H9 (cell line): ENCODE data around the gene PCGF3. TPM values are rescaled to one million over a fixed set of nuclear protein-coding genes. Genes with fewer than 3 reads are reported as not detected.
"Not testable (repeated sequence)": the region's sequence is repeated elsewhere in the genome, so short reads cannot be mapped to it uniquely, and the experiment has no call there.

Source experiments
- DNase-seq: peaks from one replicate; pipeline ENCODE4 v3.0.0-alpha.2; 2017
- H2AFZ ChIP-seq: one replicate; pipeline ENCODE4 v1.6.1; 2013; ENCODE audit warnings: mild to moderate bottlenecking, low read length, control low read depth, moderate library complexity
- H2AK5ac ChIP-seq: 2 replicates; pipeline ENCODE4 v1.6.1; 2013; ENCODE audit warnings: low read length, control low read depth, mixed read lengths; ENCODE audit not compliant: insufficient read length
- H2BK120ac ChIP-seq: one replicate; pipeline ENCODE4 v1.6.1; 2013; ENCODE audit warnings: low read depth, mild to moderate bottlenecking, low read length, control low read depth, inconsistent platforms; ENCODE audit not compliant: poor library complexity, severe bottlenecking
- H2BK12ac ChIP-seq: 2 replicates; pipeline ENCODE4 v1.6.1; 2013; ENCODE audit warnings: low read length, control low read depth, mixed read lengths, low read depth; ENCODE audit not compliant: insufficient read length
- H2BK15ac ChIP-seq: 2 replicates; pipeline ENCODE4 v1.6.1; 2013; ENCODE audit warnings: low read depth, low read length, control low read depth
- H2BK20ac ChIP-seq: one replicate; pipeline ENCODE4 v1.6.1; 2013; ENCODE audit warnings: low read depth, mild to moderate bottlenecking, low read length, control low read depth, inconsistent platforms; ENCODE audit not compliant: poor library complexity, severe bottlenecking
- H2BK5ac ChIP-seq: 2 replicates; pipeline ENCODE4 v1.6.1; 2013; ENCODE audit warnings: low read length, control low read depth, mixed read lengths; ENCODE audit not compliant: insufficient read length
- H3K14ac ChIP-seq: 2 replicates; pipeline ENCODE4 v1.6.1; 2013; ENCODE audit warnings: low read length, control low read depth; ENCODE audit not compliant: insufficient read depth
- H3K18ac ChIP-seq: 2 replicates; pipeline ENCODE4 v1.6.1; 2013; ENCODE audit warnings: low read depth, mild to moderate bottlenecking, mixed read lengths, low read length, control low read depth; ENCODE audit not compliant: insufficient read length
- H3K23ac ChIP-seq: 2 replicates; pipeline ENCODE4 v1.6.1; 2013; ENCODE audit warnings: low read length, control low read depth, mixed read lengths, low read depth; ENCODE audit not compliant: insufficient read length
- H3K23me2 ChIP-seq: 2 replicates; pipeline ENCODE4 v1.6.1; 2013; ENCODE audit warnings: low read depth, mild to moderate bottlenecking, mixed read lengths, low read length, control low read depth; ENCODE audit not compliant: insufficient read length, poor library complexity, severe bottlenecking
- H3K27ac ChIP-seq: 2 replicates; pipeline ENCODE4 v1.5.1; 2013; ENCODE audit warnings: low read length, control low read depth, mixed read lengths, low read depth; ENCODE audit not compliant: insufficient read length
- H3K27me3 ChIP-seq: 2 replicates; pipeline ENCODE4 v1.6.1; 2013; ENCODE audit warnings: low read length, control low read depth, inconsistent platforms; ENCODE audit not compliant: insufficient read depth
- H3K4ac ChIP-seq: 2 replicates; pipeline ENCODE4 v1.6.1; 2013; ENCODE audit warnings: low read depth, mild to moderate bottlenecking, control low read depth, inconsistent platforms, low read length, moderate library complexity
- H3K4me1 ChIP-seq: 2 replicates; pipeline ENCODE4 v1.6.1; 2013; ENCODE audit warnings: low read length, control low read depth, inconsistent platforms; ENCODE audit not compliant: insufficient read depth
- H3K4me2 ChIP-seq: 2 replicates; pipeline ENCODE4 v1.6.1; 2013; ENCODE audit warnings: low read length, control low read depth, mixed read lengths; ENCODE audit not compliant: insufficient read length, insufficient read depth
- H3K56ac ChIP-seq: 2 replicates; pipeline ENCODE4 v1.6.1; 2013; ENCODE audit warnings: low read depth, mild to moderate bottlenecking, mixed read lengths, low read length, control low read depth; ENCODE audit not compliant: insufficient read length
- H3K79me1 ChIP-seq: 2 replicates; pipeline ENCODE4 v1.6.1; 2013; ENCODE audit warnings: low read depth, mild to moderate bottlenecking, moderate library complexity, low read length, control low read depth, inconsistent platforms; ENCODE audit not compliant: insufficient read depth, poor library complexity, severe bottlenecking
- H3K79me2 ChIP-seq: 2 replicates; pipeline ENCODE4 v1.6.1; 2013; ENCODE audit warnings: low read length, control low read depth, inconsistent platforms; ENCODE audit not compliant: insufficient read depth
- H3K9ac ChIP-seq: 2 replicates; pipeline ENCODE4 v1.6.1; 2013; ENCODE audit warnings: low read length, control low read depth, mixed read lengths; ENCODE audit not compliant: insufficient read length; ENCODE audit errors: extremely low read depth
- H3K9me3 ChIP-seq: one replicate; pipeline ENCODE4 v1.6.1; 2013; ENCODE audit warnings: low read depth, low read length, inconsistent platforms; ENCODE audit not compliant: control insufficient read depth
- H3T11ph ChIP-seq: one replicate; pipeline ENCODE4 v1.6.1; 2013; ENCODE audit warnings: mild to moderate bottlenecking, low read length, control low read depth, inconsistent platforms
- H4K20me1 ChIP-seq: one replicate; pipeline ENCODE4 v1.6.1; 2013; ENCODE audit not compliant: control insufficient read depth, insufficient read length, insufficient read depth
- H4K5ac ChIP-seq: 2 replicates; pipeline ENCODE4 v1.6.1; 2013; ENCODE audit warnings: low read depth, mild to moderate bottlenecking, mixed read lengths, low read length, control low read depth; ENCODE audit not compliant: insufficient read length
- H4K8ac ChIP-seq: replicated peaks from 2 replicates; pipeline ENCODE4 v1.6.1; 2013; ENCODE audit warnings: low read length, control low read depth, mixed read lengths, low read depth; ENCODE audit not compliant: insufficient read length
- H4K91ac ChIP-seq: 2 replicates; pipeline ENCODE4 v1.6.1; 2013; ENCODE audit warnings: low read depth, mild to moderate bottlenecking, moderate library complexity, mixed read lengths, low read length, control low read depth; ENCODE audit not compliant: insufficient read length
- H3K27ac Mint-ChIP-seq, 3 experiments: 2 replicates in 2 of 3; 3 replicates in 1 of 3; pipeline ENCODE4 v1.8.0; 2020 to 2021; ENCODE audit warnings: mixed read lengths in 3 of 3, mild to moderate bottlenecking in 1 of 3, moderate library complexity in 1 of 3
- H3K27me3 Mint-ChIP-seq: 2 replicates; pipeline ENCODE4 v1.8.0; 2021; ENCODE audit warnings: low read depth, mild to moderate bottlenecking, moderate library complexity, mixed read lengths
- H3K36me3 Mint-ChIP-seq, 3 experiments: 2 replicates in 2 of 3; 3 replicates in 1 of 3; pipeline ENCODE4 v1.8.0; 2020 to 2021; ENCODE audit warnings: low read depth in 3 of 3, mixed read lengths in 3 of 3; ENCODE audit not compliant: insufficient read depth in 1 of 3
- H3K4me1 Mint-ChIP-seq, 2 experiments: 2 replicates each; pipeline ENCODE4 v1.8.0; 2020; ENCODE audit warnings: mixed read lengths in 2 of 2
- H3K4me3 Mint-ChIP-seq, 2 experiments: 2 replicates in 1 of 2; 3 replicates in 1 of 2; pipeline ENCODE4 v1.8.0; 2020 to 2021; ENCODE audit warnings: mild to moderate bottlenecking in 2 of 2, mixed read lengths in 2 of 2, moderate library complexity in 1 of 2
- H3K9me3 Mint-ChIP-seq, 2 experiments: 2 replicates in 1 of 2; 3 replicates in 1 of 2; pipeline ENCODE4 v1.8.0; 2020; ENCODE audit warnings: mild to moderate bottlenecking in 2 of 2, mixed read lengths in 2 of 2, moderate library complexity in 1 of 2
- WGBS: extraction: QIAGEN DNeasy Blood & Tissue Kit; methylation state at CpG from one replicate; pipeline ENCODE4 v1.1.7; 2013; ENCODE audit warnings: missing lambda C conversion rate, low lambda C conversion rate, mixed read lengths; ENCODE audit not compliant: insufficient read length; ENCODE audit errors: extremely low coverage; 5-methylcytosine and 5-hydroxymethylcytosine counted together
- total RNA-seq: library from RNA; stranded (reverse); gene quantifications from 2 replicates; pipeline ENCODE4 v1.2.1, GENCODE V29; 2021

The PCGF3 gene
- total RNA-seq, 1 experiment from 2014 or later: 43.1 TPM

DNA sequence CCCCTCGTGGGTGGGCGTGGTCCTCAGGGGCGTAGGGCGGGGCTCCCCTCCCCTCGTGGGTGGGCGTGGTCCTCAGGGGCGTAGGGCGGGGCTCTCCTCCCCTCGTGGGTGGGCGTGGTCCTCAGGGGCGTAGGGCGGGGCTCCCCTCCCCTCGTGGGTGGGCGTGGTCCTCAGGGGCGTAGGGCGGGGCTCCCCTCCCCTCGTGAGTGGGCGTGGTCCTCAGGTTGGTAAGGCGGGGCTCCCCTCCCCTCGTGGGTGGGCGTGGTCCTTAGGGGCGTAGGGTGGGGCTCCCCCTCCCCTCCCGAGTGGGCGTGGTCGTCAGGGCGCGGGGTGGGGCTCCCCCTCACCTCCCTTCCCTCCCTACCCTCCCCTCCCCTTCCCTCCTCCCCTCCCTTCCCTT, 26.3 kb downstream of the PCGF3 start:
- H2BK15ac ChIP-seq, H3K4me1 Mint-ChIP-seq, H4K91ac ChIP-seq, H4K5ac ChIP-seq, H3K79me2 ChIP-seq, H3K18ac ChIP-seq, H4K8ac ChIP-seq, H3K14ac ChIP-seq, H3T11ph ChIP-seq, H3K27me3 ChIP-seq, H2BK120ac ChIP-seq, H3K79me1 ChIP-seq, H3K23me2 ChIP-seq, H2AFZ ChIP-seq, H3K27me3 Mint-ChIP-seq, H2BK12ac ChIP-seq, H3K9me3 ChIP-seq, DNase-seq, H3K4me3 Mint-ChIP-seq, H4K20me1 ChIP-seq, H3K4me2 ChIP-seq, H3K9me3 Mint-ChIP-seq, H3K27ac ChIP-seq, H3K4me1 ChIP-seq, H2AK5ac ChIP-seq, H2BK5ac ChIP-seq, H3K23ac ChIP-seq, H3K9ac ChIP-seq, H2BK20ac ChIP-seq, H3K56ac ChIP-seq, H3K27ac Mint-ChIP-seq, H3K4ac ChIP-seq: not testable (repeated sequence)
- H3K36me3 Mint-ChIP-seq: peaks cover 25 to 58% (median 42%) of the 10 kb centered on the region in 3 experiments
- WGBS: no CpG with 5 or more reads among the region's 27 CpGs
